ENCODE measurements around the gene DQX1. TPM values are rescaled to one million over a fixed set of nuclear protein-coding genes. Genes with fewer than 3 reads are reported as not detected.
A peak's percentile ranks its signal among the peaks of the same experiment; 100 is the strongest.

The DQX1 gene
- total and polyA plus RNA-seq, 9 of the 15 experiments (the other 6 are each of a cell fraction or from before 2014, with no cell fraction given) = 0.04 to 0.38 (median 0.18) TPM; not detected in 1

DNA sequence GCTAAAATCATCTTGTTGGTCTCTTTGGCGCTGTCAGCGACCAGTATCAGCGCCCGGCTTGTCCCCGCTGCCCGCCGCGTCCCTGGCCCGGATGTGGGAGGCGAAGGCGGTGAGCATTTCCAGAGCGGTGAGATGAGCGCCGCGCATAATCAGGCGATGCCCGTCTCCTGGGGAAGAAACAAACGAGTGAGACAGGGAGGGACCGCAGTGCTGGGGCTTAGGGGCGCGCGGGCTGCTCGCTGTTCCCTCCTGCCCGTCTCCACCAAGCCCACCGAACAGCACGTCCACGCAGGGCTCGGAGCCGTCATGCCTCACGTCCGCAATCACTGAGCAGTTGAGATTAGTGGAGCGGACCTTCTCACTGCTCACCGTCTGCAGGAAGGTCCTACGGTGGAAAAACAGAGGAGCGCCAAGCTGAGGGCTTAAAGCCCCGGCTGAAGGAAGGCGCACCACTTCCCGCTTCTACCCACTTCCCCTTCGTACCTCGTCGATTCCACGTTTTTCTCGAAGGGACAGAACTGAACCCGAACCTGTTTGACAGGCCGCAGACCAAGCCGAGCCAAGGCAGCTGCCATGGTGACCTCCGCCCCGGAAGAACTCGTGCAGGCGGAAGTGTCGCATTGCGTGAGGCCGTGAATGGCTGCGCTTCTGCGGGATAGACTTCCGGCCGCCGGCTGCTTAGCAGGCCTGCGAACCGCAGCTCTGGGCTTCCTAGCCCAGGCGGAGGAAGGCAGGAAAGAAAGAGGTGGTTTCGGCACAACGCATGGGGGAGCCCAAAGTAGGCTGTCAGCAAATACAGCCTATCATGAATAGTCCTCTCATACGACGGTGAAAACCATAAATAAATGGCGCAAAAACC lies 53.7 kb downstream of the DQX1 start, which contains the start of gene MRPL53 (continued):
- TF ChIP-seq RBM22 (IDR thresholded peaks at IDR 0.05; ENCODE audit: low read depth, low read length, poor library complexity, severe bottlenecking) (peak; percentile 76), TCF7L2 (IDR thresholded peaks at IDR 0.05; ENCODE audit: low read depth, low read length) (no peak), MTA1 (IDR thresholded peaks at IDR 0.05; ENCODE audit: borderline replicate concordance) (no peak), MCM5 (IDR thresholded peaks at IDR 0.05; ENCODE audit: low read depth) (no peak), ZNF134 (CRISPR knock-in tag; conservative IDR thresholded peaks at IDR 0.05) (peak; percentile 85), CREM (IDR thresholded peaks at IDR 0.05; ENCODE audit: low read depth) (peak; percentile 94), ZNF79 (CRISPR knock-in tag; IDR thresholded peaks at IDR 0.05; ENCODE audit: low read depth) (no peak), XRCC3 (IDR thresholded peaks at IDR 0.05) (no peak), MTA2 (IDR thresholded peaks at IDR 0.05; ENCODE audit: low read depth) (peak; percentile 81), ZNF217 (CRISPR knock-in tag; IDR thresholded peaks at IDR 0.05) (no peak), JUN (IDR thresholded peaks at IDR 0.05; ENCODE audit: borderline replicate concordance, low read depth, low read length) (no peak), JUN (CRISPR knock-in tag; IDR thresholded peaks at IDR 0.05; ENCODE audit: borderline replicate concordance) (no peak), SRSF9 (IDR thresholded peaks at IDR 0.05; ENCODE audit: borderline replicate concordance, low read depth, low read length) (no peak), NFATC3 (IDR thresholded peaks at IDR 0.05) (0 out of 2 replicates have a peak, but pooled peaks have one; percentile 49), MEIS2 (IDR thresholded peaks at IDR 0.05; ENCODE audit: partially characterized antibody) (peak; percentile 72), ZNF551 (CRISPR knock-in tag; IDR thresholded peaks at IDR 0.05) (no peak), TBL1XR1 (IDR thresholded peaks at IDR 0.05; ENCODE audit: low read length in 2 of 2) (peak in 1 of 2 experiments; percentile 70; a peak in 1 of 4 replicates), KDM2B (CRISPR knock-in tag; IDR thresholded peaks at IDR 0.05) (no peak), U2AF2 (optimal IDR thresholded peaks at IDR 0.05; ENCODE audit: low read depth, low read length) (no peak), EP400 (IDR thresholded peaks at IDR 0.05) (peak; percentile 83), STAT5A (IDR thresholded peaks at IDR 0.05; ENCODE audit: borderline replicate concordance, low read length) (no peak)
- TF ChIP-seq, protein P1, sequence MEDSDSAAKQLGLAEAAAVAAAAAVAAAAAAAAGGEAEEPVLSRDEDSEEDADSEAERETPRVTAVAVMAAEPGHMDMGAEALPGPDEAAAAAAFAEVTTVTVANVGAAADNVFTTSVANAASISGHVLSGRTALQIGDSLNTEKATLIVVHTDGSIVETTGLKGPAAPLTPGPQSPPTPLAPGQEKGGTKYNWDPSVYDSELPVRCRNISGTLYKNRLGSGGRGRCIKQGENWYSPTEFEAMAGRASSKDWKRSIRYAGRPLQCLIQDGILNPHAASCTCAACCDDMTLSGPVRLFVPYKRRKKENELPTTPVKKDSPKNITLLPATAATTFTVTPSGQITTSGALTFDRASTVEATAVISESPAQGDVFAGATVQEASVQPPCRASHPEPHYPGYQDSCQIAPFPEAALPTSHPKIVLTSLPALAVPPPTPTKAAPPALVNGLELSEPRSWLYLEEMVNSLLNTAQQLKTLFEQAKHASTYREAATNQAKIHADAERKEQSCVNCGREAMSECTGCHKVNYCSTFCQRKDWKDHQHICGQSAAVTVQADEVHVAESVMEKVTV (CRISPR knock-in tag; IDR thresholded peaks at IDR 0.05) = 0 out of 2 replicates have a peak, but pooled peaks have one; percentile 20
- TF ChIP-seq, protein P2, sequence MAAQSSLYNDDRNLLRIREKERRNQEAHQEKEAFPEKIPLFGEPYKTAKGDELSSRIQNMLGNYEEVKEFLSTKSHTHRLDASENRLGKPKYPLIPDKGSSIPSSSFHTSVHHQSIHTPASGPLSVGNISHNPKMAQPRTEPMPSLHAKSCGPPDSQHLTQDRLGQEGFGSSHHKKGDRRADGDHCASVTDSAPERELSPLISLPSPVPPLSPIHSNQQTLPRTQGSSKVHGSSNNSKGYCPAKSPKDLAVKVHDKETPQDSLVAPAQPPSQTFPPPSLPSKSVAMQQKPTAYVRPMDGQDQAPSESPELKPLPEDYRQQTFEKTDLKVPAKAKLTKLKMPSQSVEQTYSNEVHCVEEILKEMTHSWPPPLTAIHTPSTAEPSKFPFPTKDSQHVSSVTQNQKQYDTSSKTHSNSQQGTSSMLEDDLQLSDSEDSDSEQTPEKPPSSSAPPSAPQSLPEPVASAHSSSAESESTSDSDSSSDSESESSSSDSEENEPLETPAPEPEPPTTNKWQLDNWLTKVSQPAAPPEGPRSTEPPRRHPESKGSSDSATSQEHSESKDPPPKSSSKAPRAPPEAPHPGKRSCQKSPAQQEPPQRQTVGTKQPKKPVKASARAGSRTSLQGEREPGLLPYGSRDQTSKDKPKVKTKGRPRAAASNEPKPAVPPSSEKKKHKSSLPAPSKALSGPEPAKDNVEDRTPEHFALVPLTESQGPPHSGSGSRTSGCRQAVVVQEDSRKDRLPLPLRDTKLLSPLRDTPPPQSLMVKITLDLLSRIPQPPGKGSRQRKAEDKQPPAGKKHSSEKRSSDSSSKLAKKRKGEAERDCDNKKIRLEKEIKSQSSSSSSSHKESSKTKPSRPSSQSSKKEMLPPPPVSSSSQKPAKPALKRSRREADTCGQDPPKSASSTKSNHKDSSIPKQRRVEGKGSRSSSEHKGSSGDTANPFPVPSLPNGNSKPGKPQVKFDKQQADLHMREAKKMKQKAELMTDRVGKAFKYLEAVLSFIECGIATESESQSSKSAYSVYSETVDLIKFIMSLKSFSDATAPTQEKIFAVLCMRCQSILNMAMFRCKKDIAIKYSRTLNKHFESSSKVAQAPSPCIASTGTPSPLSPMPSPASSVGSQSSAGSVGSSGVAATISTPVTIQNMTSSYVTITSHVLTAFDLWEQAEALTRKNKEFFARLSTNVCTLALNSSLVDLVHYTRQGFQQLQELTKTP (IDR thresholded peaks at IDR 0.05; ENCODE audit: low read depth in 1 of 2, partially characterized antibody in 2 of 2) = peak in 1 of 2 experiments; percentile 77

All from K562 (cell line).